IPS DF 19.7 (cell line): ENCODE results near the gene SLC20A1.
"Not testable (repeated sequence)": the region's sequence is repeated elsewhere in the genome, so short reads cannot be mapped to it uniquely, and the experiment has no call there.

ENCODE experiments used
- DNase-seq: peaks from one replicate; pipeline ENCODE4 v3.0.0-alpha.2; 2013; ENCODE audit warnings: low read depth, low spot score

Gene SLC20A1

GRCh38 chr2:112682101-112682500 is 36.4 kb downstream of the SLC20A1 start:
- no peak for DNase-seq

DNA sequence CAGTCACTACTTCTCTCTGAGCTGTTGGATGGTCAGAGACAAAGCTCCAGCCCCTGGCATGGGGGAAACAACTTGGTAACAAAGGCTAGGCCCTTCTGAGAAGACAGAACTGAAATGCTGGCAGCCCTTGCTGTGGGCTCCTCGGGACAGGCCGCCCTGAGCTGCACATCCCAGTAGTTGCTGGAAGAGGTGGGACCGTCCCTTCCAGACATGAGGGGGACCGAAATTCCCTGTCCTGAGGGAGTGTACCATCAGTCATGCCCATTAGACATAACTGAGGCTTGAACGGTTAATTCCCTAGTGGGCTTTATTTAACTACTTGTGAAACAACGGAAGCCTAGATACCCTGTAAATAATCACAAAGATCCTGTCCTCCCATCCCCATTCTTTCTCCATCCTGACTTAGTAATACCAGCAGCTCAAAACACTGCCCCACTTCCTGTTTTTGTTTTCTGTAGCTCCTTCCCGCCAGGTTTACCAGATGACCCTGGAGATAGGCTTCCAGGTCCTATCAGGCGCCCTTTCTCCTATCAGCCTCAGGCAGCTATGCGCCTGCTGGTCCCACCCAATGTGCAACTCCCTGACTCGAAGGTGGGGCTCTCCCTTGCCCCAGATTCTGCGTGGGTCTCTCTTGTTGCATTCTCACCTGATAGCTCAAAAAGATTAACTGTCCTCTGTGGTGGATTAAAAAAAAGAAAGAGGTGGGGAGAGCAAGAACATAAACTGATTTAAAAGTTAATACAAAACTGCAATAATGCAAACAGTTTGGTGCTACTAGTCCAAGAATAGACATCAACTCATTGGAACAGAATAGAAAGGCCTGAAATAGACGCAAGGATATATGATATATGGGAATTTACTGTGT is 38.0 kb downstream of the SLC20A1 start:
- DNase-seq: no peak

DNA sequence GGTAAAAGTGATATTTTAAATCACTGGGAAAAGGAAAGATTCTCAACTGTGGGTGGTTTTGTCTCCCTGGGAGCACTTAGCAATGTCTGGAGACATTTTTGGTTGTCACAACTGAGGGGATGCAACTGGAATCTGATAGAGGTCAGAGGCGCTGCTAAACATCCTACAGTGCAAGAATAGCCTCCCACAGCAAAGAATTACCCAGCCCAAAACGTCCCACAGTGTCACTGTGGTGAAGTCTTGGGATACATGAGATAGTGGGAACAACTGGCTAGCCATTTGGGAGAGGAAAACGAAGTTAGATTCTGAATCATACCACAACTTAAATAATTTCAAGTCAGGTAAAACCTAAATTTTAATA is 38.7 kb downstream of the SLC20A1 start:
- DNase-seq: no peak

DNA sequence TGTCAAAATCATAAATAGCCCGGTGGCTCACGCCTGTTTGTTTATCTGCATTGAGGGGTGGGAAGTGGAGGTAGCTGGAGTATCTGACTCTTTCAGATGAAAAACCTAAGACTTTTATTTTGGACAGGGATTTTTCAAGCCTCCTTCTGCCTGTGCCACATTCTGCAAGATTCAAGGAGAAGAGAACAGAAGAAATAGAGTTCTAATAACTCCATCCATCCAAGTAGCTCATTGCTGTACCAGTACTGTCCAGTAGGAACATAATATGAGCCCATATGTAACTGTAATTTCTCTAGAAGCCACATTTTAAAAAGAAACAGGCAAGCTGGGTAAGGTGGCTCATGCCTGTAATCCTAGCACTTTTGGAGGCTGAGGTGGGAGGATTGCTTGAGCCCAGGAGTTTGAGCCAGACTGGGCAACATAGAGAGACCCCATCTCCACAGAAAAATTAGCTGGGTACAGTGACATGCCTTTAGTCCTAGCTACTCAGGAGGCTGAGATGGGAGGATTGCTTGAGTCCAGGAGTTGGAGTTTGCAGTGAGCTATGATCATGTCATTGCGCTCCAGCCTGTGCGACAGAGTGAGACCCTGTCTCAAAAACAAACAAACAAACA is 39.6 kb downstream of the SLC20A1 start:
- no peak for DNase-seq

- DNase-seq: no peak
Observed at GRCh38 chr2:112686348-112687217, 40.8 kb downstream of the SLC20A1 start.

DNA sequence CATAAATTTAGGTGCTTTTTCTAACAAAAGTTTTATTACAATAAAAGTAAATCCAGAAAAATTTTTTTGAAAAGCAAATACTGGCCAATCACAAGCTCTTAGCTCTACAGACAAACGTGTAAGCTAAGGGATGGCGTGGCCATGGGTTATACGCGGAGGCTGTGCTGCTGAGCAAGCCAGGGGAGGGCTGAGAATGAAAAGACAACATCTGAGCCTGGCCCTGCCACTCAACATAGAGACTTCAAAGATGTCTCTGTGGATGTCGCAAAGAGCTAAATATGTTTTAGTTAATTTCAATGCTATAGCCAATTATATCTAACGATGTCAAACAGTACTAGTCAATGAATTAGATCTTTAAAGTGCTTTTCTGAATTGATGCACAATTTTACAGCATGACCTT is 41.8 kb downstream of the SLC20A1 start:
- DNase-seq: no peak

DNA sequence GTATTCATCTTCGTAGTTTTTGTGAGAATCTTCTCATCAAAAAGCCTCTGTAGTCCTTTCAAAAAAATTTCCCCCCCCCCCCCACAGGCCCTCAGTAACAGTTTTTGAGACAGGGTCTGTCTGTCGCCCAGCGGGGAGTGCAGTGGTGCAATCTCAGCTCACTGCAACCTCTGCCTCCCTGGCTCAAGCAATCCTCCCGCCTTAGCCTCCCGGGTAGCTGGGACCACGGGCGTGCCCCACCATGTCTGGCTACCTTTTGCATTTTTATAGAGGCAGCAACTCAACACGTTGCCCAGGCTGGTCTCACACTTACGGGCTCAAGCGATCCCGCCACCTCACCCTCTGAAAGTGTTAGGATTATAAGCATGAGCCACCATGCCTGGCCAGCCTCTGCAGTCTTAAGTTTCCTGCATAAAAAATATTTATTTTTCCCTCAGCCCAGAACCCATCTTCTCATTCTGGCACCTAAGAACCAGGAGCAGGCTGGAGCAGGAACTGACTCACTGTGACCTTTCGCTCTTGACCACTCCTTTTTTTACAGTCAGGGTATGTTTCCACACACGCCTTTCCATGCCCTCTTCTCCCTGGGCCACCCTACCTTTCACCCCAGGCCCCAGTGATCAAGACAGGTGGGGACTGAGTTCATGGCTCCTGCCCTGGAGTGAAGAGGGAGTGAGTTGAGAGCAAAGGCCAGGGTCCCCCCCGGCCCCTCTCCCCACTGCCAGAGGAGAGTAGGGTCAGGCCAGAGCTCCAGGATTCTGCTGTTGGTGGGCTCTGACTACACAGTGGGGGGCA is 42.5 kb downstream of the SLC20A1 start:
- no peak for DNase-seq

GRCh38 chr2:112690853-112691401 is 45.2 kb downstream of the SLC20A1 start:
- DNase-seq: no peak

GRCh38 chr2:112691881-112692281 is 46.1 kb downstream of the SLC20A1 start:
- DNase-seq: no peak

- DNase-seq: peak; percentile 52
Observed at GRCh38 chr2:112692495-112692911, 46.8 kb downstream of the SLC20A1 start.

DNA sequence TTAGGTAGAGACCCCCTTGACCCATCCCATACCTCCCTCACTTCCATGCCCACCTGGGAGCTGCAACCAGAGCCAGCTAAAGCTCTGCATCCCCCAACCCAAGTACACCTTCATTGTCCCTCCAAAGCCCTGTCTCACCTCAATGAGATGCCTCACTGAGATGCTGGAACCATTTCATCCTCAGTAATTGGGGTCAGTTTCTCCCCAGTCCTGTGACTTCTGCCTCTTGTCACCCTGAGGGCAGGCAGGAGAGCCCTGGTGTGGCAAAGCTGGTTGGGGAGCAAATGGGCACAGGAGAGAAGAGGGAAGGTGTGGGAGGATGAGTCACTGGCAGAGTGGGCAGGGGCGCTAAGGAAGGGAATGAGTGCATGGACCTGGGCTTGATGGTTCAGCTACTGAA is 47.2 kb downstream of the SLC20A1 start:
- DNase-seq: no peak

- DNase-seq: no peak
Observed at GRCh38 chr2:112693596-112693995, 47.9 kb downstream of the SLC20A1 start.

- no peak for DNase-seq
Observed at GRCh38 chr2:112694182-112694581, 48.4 kb downstream of the SLC20A1 start.

GRCh38 chr2:112698834-112699515 is 53.2 kb downstream of the SLC20A1 start:
- DNase-seq: no peak

GRCh38 chr2:112699984-112700667 is 54.4 kb downstream of the SLC20A1 start:
- DNase-seq: no peak

- DNase-seq: no peak
Observed at GRCh38 chr2:112701052-112701451, 55.3 kb downstream of the SLC20A1 start.

DNA sequence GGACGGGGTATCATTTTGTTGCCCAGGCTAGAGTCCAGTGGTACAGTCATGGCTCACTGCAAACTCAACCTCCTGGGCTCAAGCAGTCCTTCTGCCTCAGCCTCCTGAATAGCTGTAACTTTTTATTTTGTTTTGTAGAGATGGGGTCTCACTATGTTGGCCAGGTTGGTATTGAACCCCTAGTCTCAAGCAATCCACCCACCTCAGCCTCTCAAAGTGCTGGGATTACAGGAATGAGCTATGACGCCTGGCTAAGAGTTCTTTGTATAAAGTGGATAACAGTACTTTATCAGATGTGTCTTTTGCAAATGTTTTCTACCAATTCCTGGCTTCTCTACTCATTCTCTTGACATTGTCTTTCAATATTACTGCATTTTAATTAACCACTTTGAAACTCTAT is 57.9 kb downstream of the SLC20A1 start:
- DNase-seq: no peak

- no peak for DNase-seq
Observed at GRCh38 chr2:112705575-112705974, 59.8 kb downstream of the SLC20A1 start.

- no peak for DNase-seq
Observed at GRCh38 chr2:112706170-112706664, 60.5 kb downstream of the SLC20A1 start.

DNA sequence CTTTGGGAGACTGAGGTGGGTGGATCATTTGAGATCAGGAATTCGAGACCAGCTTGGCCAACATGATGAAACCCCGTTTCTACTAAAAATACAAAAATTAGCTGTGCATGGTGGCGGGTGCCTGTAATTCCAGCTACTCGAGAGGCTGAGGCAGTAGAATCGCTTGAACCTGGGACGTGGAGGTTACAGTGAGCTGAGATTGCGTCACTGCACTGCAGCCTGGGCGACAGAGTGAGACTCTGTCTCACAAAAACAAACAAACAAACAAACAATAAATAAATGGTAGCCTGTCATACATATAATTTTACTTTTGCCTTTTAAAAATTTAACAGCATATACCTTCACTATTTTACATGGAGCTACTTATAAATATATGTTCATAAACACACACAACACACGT is 61.2 kb downstream of the SLC20A1 start:
- not testable (repeated sequence) for DNase-seq
